Mesenchymal stem cell (in vitro differentiated cells and primary cell): ENCODE results near the gene MICAL2.
A peak's percentile ranks its signal among the peaks of the same experiment; 100 is the strongest.

Experiments
- DNase-seq: peaks from one replicate; pipeline ENCODE4 v3.0.0-alpha.2; 2013
- H2AFZ ChIP-seq: one replicate; pipeline ENCODE4 v1.6.1; 2013; ENCODE audit warnings: low read depth, mild to moderate bottlenecking, control low read depth, inconsistent platforms, low read length, moderate library complexity
- H2AK5ac ChIP-seq: 2 replicates; pipeline ENCODE4 v1.6.1; 2013; ENCODE audit warnings: low read length, moderate library complexity, mild to moderate bottlenecking, inconsistent platforms; ENCODE audit not compliant: severe bottlenecking
- H2BK120ac ChIP-seq: one replicate; pipeline ENCODE4 v1.6.1; 2013; ENCODE audit warnings: low read depth, mild to moderate bottlenecking, inconsistent platforms, low read length, moderate library complexity
- H2BK12ac ChIP-seq, 2 experiments: one replicate each; pipeline ENCODE4 v1.6.1; 2013; ENCODE audit warnings: inconsistent platforms in 2 of 2, low read length in 2 of 2, mild to moderate bottlenecking in 2 of 2, moderate library complexity in 2 of 2, control low read depth in 1 of 2
- H2BK15ac ChIP-seq: one replicate; pipeline ENCODE4 v1.6.1; 2013; ENCODE audit warnings: mild to moderate bottlenecking, low read depth, inconsistent platforms; ENCODE audit not compliant: poor library complexity, severe bottlenecking
- H2BK5ac ChIP-seq: 2 replicates; pipeline ENCODE4 v1.6.1; 2013; ENCODE audit warnings: low read depth, mild to moderate bottlenecking, low read length, control low read depth, inconsistent platforms; ENCODE audit not compliant: poor library complexity, severe bottlenecking
- H3K14ac ChIP-seq, 2 experiments: one replicate each; pipeline ENCODE4 v1.6.1; 2013; ENCODE audit warnings: inconsistent platforms in 2 of 2, low read length in 2 of 2, control low read depth in 1 of 2, mild to moderate bottlenecking in 1 of 2, moderate library complexity in 1 of 2
- H3K18ac ChIP-seq, 2 experiments: one replicate each; pipeline ENCODE4 v1.6.1; 2013; ENCODE audit warnings: inconsistent platforms in 2 of 2, low read length in 2 of 2, control low read depth in 1 of 2, low read depth in 1 of 2, mild to moderate bottlenecking in 1 of 2
- H3K23ac ChIP-seq, 2 experiments: one replicate each; pipeline ENCODE4 v1.6.1; 2013; ENCODE audit warnings: inconsistent platforms in 2 of 2, low read length in 2 of 2, mild to moderate bottlenecking in 2 of 2, moderate library complexity in 2 of 2, control low read depth in 1 of 2
- H3K27ac ChIP-seq: 2 replicates; pipeline ENCODE4 v1.5.1; 2013; ENCODE audit warnings: mild to moderate bottlenecking, moderate library complexity, low read length, control low read depth, inconsistent platforms; ENCODE audit not compliant: poor library complexity, severe bottlenecking
- H3K27me3 ChIP-seq, 2 experiments: 2 replicates each; pipeline versions ENCODE4 v1.6.1 to v1.7.0; 2013; ENCODE audit warnings: low read length in 2 of 2, mild to moderate bottlenecking in 2 of 2, moderate library complexity in 2 of 2, control low read depth in 1 of 2, inconsistent platforms in 1 of 2; ENCODE audit not compliant: control insufficient read depth in 1 of 2, insufficient read depth in 1 of 2
- H3K36me3 ChIP-seq, 2 experiments: 2 replicates each; pipeline versions ENCODE4 v1.6.1 to v1.7.0; 2013; ENCODE audit warnings: low read length in 2 of 2, control low read depth in 1 of 2, inconsistent platforms in 1 of 2, low read depth in 1 of 2, mild to moderate bottlenecking in 1 of 2; ENCODE audit not compliant: insufficient read depth in 2 of 2, control insufficient read depth in 1 of 2
- H3K4ac ChIP-seq, 2 experiments: one replicate each; pipeline ENCODE4 v1.6.1; 2013; ENCODE audit warnings: inconsistent platforms in 2 of 2, low read length in 2 of 2, mild to moderate bottlenecking in 2 of 2, moderate library complexity in 2 of 2, control low read depth in 1 of 2, low read depth in 1 of 2
- H3K4me1 ChIP-seq: 2 replicates; pipeline ENCODE4 v1.6.1; 2013; ENCODE audit warnings: low read depth, low read length, control low read depth; ENCODE audit not compliant: control insufficient read depth, insufficient read depth
- H3K4me2 ChIP-seq: 2 replicates; pipeline ENCODE4 v1.6.1; 2013; ENCODE audit warnings: low read length, mild to moderate bottlenecking, inconsistent platforms; ENCODE audit not compliant: poor library complexity, severe bottlenecking
- H3K4me3 ChIP-seq, 2 experiments: 2 replicates each; pipeline versions ENCODE4 v1.5.1 to v1.7.0; 2013; ENCODE audit warnings: low read length in 2 of 2, mild to moderate bottlenecking in 2 of 2, control low read depth in 1 of 2, low read depth in 1 of 2; ENCODE audit not compliant: insufficient read depth in 1 of 2
- H3K79me1 ChIP-seq: replicated peaks from 2 replicates; pipeline ENCODE4 v1.6.1; 2013; ENCODE audit warnings: mild to moderate bottlenecking, control low read depth, low read length, inconsistent platforms; ENCODE audit not compliant: poor library complexity, severe bottlenecking
- H3K9ac ChIP-seq: 2 replicates; pipeline ENCODE4 v1.7.0; 2013; ENCODE audit warnings: mild to moderate bottlenecking, low read length, moderate library complexity
- H3K9me3 ChIP-seq: 2 replicates; pipeline ENCODE4 v1.7.0; 2013; ENCODE audit warnings: mild to moderate bottlenecking, low read length; ENCODE audit not compliant: control insufficient read depth
- H4K8ac ChIP-seq: one replicate; pipeline ENCODE4 v1.6.1; 2013; ENCODE audit warnings: inconsistent platforms, mild to moderate bottlenecking, low read length, moderate library complexity
- H4K91ac ChIP-seq: one replicate; pipeline ENCODE4 v1.6.1; 2013; ENCODE audit warnings: mild to moderate bottlenecking, low read length, inconsistent platforms
- WGBS: methylation state at CpG from one replicate; pipeline ENCODE4 v1.1.7; 2013; ENCODE audit warnings: mixed read lengths; 5-methylcytosine and 5-hydroxymethylcytosine counted together

MICAL2 gene

DNA sequence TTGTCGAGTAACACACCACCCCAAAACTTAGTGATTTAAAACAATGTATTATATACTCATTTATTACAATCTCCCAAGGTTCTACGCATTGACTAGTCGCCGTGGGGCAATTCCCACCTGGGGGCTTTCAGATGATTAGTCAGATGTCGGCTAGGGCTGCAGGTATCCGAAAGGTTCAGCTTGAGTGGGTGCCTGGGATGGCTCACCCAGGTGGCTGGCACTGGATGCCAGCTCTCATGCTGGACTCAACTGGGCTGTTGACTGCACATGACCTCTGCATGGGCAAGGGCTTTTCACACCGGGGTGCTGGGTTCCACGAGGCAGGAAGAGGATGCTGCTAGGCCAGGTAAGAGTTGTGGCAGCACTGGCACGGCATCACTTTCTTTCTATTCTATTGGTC, 21.9 kb upstream of the MICAL2 start:
- H2BK12ac ChIP-seq = peak overlapping the region; percentile 33 to 49
- H4K91ac ChIP-seq = peak overlapping the region; percentile 70
- no peak for DNase-seq
- H3K14ac ChIP-seq = no peak overlapping the region
- H4K8ac ChIP-seq = peak overlapping the region; percentile 52
- no peaks in the 10 kb centered on the region for H3K36me3 ChIP-seq
- H3K9me3 ChIP-seq = no peaks in the 10 kb centered on the region
- no peaks in the 10 kb centered on the region for H3K27me3 ChIP-seq
- H3K4me3 ChIP-seq = no peak overlapping the region
- peak overlapping the region; percentile 57 for H2AK5ac ChIP-seq
- H2BK15ac ChIP-seq = peak overlapping the region; percentile 77
- H3K23ac ChIP-seq = no peak overlapping the region
- no peak overlapping the region for H3K9ac ChIP-seq
- no peaks in the 10 kb centered on the region for H3K79me1 ChIP-seq
- peak overlapping the region in 1 of 2 experiments; percentile 13 for H3K4ac ChIP-seq
- H2AFZ ChIP-seq = no peak overlapping the region
- WGBS = 97% methylated on average over 8 of the region's 9 CpGs
- no peak overlapping the region for H3K4me2 ChIP-seq
- H3K4me1 ChIP-seq = peaks cover 40% of the 10 kb centered on the region
- no peak overlapping the region for H3K27ac ChIP-seq
- no peak overlapping the region for H2BK5ac ChIP-seq
- H2BK120ac ChIP-seq = no peak overlapping the region
- peak overlapping the region; percentile 4 to 46 for H3K18ac ChIP-seq

DNA sequence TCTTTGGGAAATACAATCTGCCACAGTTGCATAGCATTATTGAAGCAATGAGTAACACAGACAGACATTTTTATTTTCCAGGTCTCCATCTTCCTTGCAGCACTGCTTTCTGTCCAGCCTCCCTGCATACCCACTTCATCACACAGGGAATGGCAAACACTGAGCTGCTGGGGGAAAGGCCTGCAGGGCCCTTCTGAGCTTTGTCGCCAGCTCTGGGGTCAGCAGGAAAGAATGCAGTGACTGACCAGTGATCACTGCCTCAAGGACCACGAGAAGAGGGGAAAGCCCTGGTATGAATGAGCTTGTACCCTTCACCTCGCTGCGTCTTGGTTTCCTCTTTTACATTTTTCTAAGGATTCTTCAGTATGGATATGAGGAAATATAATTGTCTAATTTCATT, 21.3 kb upstream of the MICAL2 start:
- WGBS = 71% methylated on average over 4 of the region's 4 CpGs
- peak overlapping the region; percentile 96 for H4K8ac ChIP-seq
- no peak overlapping the region for H3K9ac ChIP-seq
- peak overlapping the region; percentile 14 to 58 for H3K4ac ChIP-seq
- peak overlapping the region; percentile 35 for H3K27ac ChIP-seq
- H3K9me3 ChIP-seq = no peaks in the 10 kb centered on the region
- no peak overlapping the region for H3K4me3 ChIP-seq
- DNase-seq = no peak
- no peak overlapping the region for H2AFZ ChIP-seq
- peak overlapping the region; percentile 66 for H2AK5ac ChIP-seq
- H2BK12ac ChIP-seq = peak overlapping the region; percentile 59 to 94
- peak overlapping the region; percentile 77 for H2BK15ac ChIP-seq
- H2BK5ac ChIP-seq = no peak overlapping the region
- H3K4me2 ChIP-seq = no peak overlapping the region
- H3K27me3 ChIP-seq = no peaks in the 10 kb centered on the region
- peaks cover 40% of the 10 kb centered on the region for H3K4me1 ChIP-seq
- peak overlapping the region; percentile 60 to 79 for H3K18ac ChIP-seq
- peak overlapping the region in 1 of 2 experiments; percentile 53 for H3K14ac ChIP-seq
- peak overlapping the region; percentile 78 for H4K91ac ChIP-seq
- H3K36me3 ChIP-seq = no peaks in the 10 kb centered on the region
- H2BK120ac ChIP-seq = no peak overlapping the region
- no peaks in the 10 kb centered on the region for H3K79me1 ChIP-seq
- H3K23ac ChIP-seq = no peak overlapping the region

DNA sequence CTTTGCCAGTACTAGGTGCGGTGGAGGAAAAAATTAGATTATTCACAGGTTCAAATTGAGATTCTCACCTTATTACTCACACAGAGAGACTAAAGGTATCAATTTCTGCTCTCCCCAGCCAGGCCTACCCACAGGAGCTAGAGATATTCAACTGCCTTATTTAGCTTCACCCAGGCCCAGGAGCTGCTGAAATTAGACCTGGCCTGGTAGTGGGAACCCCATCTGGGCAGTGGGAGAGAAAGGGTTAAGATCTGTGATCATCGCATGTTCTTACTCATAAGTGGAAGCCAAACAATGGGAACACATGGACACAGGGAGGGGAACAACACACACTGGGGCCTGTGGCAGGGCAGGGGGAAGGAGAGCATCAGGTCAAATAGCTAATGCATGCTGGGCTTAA, 20.9 kb upstream of the MICAL2 start:
- H3K27me3 ChIP-seq = no peaks in the 10 kb centered on the region
- H2AK5ac ChIP-seq = peak overlapping the region; percentile 7
- H3K4me2 ChIP-seq = no peak overlapping the region
- H3K27ac ChIP-seq = peak overlapping the region; percentile 35
- DNase-seq = peak; percentile 51
- 50% methylated on average over 2 of the region's 2 CpGs for WGBS
- H3K18ac ChIP-seq = peak overlapping the region; percentile 60 to 64
- peak overlapping the region; percentile 70 to 94 for H2BK12ac ChIP-seq
- peak overlapping the region in 1 of 2 experiments; percentile 49 for H3K4ac ChIP-seq
- no peak overlapping the region for H4K91ac ChIP-seq
- H2BK15ac ChIP-seq = peak overlapping the region; percentile 1
- H2BK5ac ChIP-seq = no peak overlapping the region
- no peak overlapping the region for H3K4me3 ChIP-seq
- no peak overlapping the region for H2AFZ ChIP-seq
- H3K14ac ChIP-seq = no peak overlapping the region
- peaks cover 40% of the 10 kb centered on the region for H3K4me1 ChIP-seq
- H3K9ac ChIP-seq = no peak overlapping the region
- H4K8ac ChIP-seq = no peak overlapping the region
- no peak overlapping the region for H3K23ac ChIP-seq
- no peaks in the 10 kb centered on the region for H3K9me3 ChIP-seq
- no peak overlapping the region for H2BK120ac ChIP-seq
- H3K36me3 ChIP-seq = no peaks in the 10 kb centered on the region
- no peaks in the 10 kb centered on the region for H3K79me1 ChIP-seq

DNA sequence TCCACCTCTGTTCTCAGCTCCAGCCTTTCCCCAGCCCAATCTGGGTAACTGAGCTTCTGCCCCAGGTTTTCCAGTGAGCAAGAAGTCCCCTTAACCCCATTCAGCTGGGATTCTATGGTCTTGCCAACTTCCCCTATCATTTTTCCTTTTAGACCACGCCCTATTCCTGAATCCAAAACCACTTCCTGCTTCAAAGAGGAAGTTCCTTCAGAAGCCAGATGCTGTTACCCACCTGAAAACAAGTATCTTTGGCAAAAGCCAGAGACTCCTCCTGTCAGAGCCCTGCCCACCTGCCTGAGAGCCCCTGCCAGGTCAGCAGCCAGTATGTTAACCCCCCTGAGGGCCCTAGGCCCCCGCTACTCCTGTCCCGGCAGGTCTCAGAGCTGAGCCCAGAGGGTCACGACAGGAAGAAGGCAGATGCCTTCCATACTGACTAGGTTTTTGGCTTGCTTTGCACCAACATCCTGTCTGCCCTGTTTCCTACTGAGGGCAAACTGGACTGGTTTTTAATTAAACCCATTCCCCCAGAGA, 20.3 kb upstream of the MICAL2 start:
- Histone ChIP-seq H4K91ac (no peak overlapping the region), H3K9ac (no peak overlapping the region), H3K4ac (peak overlapping the region; percentile 40 to 48), H2AFZ (no peak overlapping the region), H3K9me3 (no peaks in the 10 kb centered on the region), H3K4me1 (peaks cover 40% of the 10 kb centered on the region), H3K4me2 (no peak overlapping the region), H3K23ac (no peak overlapping the region), H2BK15ac (no peak overlapping the region), H3K4me3 (no peak overlapping the region), H3K36me3 (no peaks in the 10 kb centered on the region), H3K27ac (peak overlapping the region; percentile 57), H2BK12ac (peak overlapping the region in 1 of 2 experiments; percentile 87), H3K14ac (no peak overlapping the region), H3K27me3 (no peaks in the 10 kb centered on the region), H4K8ac (peak overlapping the region; percentile 54), H3K79me1 (no peaks in the 10 kb centered on the region), H2BK5ac (no peak overlapping the region), H3K18ac (peak overlapping the region; percentile 14 to 82), H2BK120ac (peak overlapping the region; percentile 1), H2AK5ac (peak overlapping the region; percentile 4)
- DNase-seq = no peak
- WGBS = 57% methylated on average over 4 of the region's 4 CpGs
